ENCODE results near the gene GGTA1. TPM values are rescaled to one million over a fixed set of nuclear protein-coding genes. Genes with fewer than 3 reads are reported as not detected.
A peak's percentile ranks its signal among the peaks of the same experiment; 100 is the strongest.

Gene GGTA1
- total and polyA plus RNA-seq, 2 of the 8 experiments (the other 6 are each of a cell fraction or from before 2014, with no cell fraction given): not detected

GRCh38 chr9:121453232-121453892 lies 46.3 kb downstream of the GGTA1 start:
- H3K14ac ChIP-seq (ENCODE audit: insufficient read length): no peak overlapping the region
- ChIA-PET CTCF (ENCODE audit: partially characterized antibody) (interaction anchor here (1.0 to 3.7 kb wide), 9 partner anchors 8 to 134 kb away, joined by 3 to 23 read pairs (median 4); no protein-coding TSS in a partner anchor), POLR2A (ENCODE audit: partially characterized antibody) (interaction anchor here (1.0 kb wide), 1 partner anchor 193 kb away, joined by 3 read pairs; no protein-coding TSS in a partner anchor)
- no peak overlapping the region for H2BK120ac ChIP-seq (replicated peaks; ENCODE audit: low read depth, low read length)
- no peaks in the 10 kb centered on the region for H3K9me3 ChIP-seq (ENCODE audit: insufficient read depth in 2 of 2, low read depth in 1 of 2, low read length in 1 of 2)
- no peak overlapping the region for H2BK20ac ChIP-seq (ENCODE audit: low read length)
- H3K56ac ChIP-seq (replicated peaks; ENCODE audit: insufficient read length, low read depth, low read length): no peak overlapping the region
- no peak overlapping the region for H4K5ac ChIP-seq (ENCODE audit: insufficient read length, low read depth, low read length)
- no peaks in the 10 kb centered on the region for H3K79me2 ChIP-seq (ENCODE audit: control insufficient read depth in 1 of 2, insufficient read depth in 2 of 2, low read length in 2 of 2)
- peak overlapping the region; percentile 36; the same call in 1 of the 2 replicates for H2AFZ ChIP-seq (ENCODE audit: low read length)
- H3K27ac ChIP-seq (ENCODE audit: low read depth, low read length): no peak overlapping the region
- WGBS, 2 experiments (ENCODE audit: extremely low coverage in 1 of 2, insufficient coverage in 1 of 2, insufficient read length in 1 of 2, insufficient replicate concordance in 2 of 2, low coverage in 1 of 2, low lambda C conversion rate in 2 of 2, missing lambda C conversion rate in 1 of 2): 78% methylated on average over 9 of the region's 9 CpGs; no CpG with 5 or more reads in 1 of the 2 experiments
- H3K23me2 ChIP-seq (ENCODE audit: low read depth, low read length): no peaks in the 10 kb centered on the region
- H3K4me2 ChIP-seq (ENCODE audit: insufficient read depth in 1 of 2, low read depth in 2 of 2, low read length in 2 of 2): no peak overlapping the region
- H2BK5ac ChIP-seq (ENCODE audit: low read depth, low read length): no peak overlapping the region
- H3K9ac ChIP-seq (replicated peaks in 1 of 4; ENCODE audit: extremely low read depth in 1 of 4, low read depth in 3 of 4, low read length in 3 of 4): no peak overlapping the region; a peak in 1 of 7 replicates
- H2BK15ac ChIP-seq (ENCODE audit: low read length): no peak overlapping the region
- no peak overlapping the region for H3K4ac ChIP-seq (replicated peaks; ENCODE audit: insufficient read length, low read depth, low read length)
- H3K4me3 ChIP-seq (ENCODE audit: extremely low read depth in 1 of 4, insufficient read depth in 2 of 4, low read depth in 3 of 4, low read length in 4 of 4): no peak overlapping the region
- H4K8ac ChIP-seq (ENCODE audit: extremely low read depth, insufficient read depth, low read length): peak overlapping the region; percentile 18
- H2AK5ac ChIP-seq (ENCODE audit: low read depth, low read length): no peak overlapping the region
- H3K23ac ChIP-seq (ENCODE audit: insufficient read length): no peak overlapping the region
- H3K18ac ChIP-seq (ENCODE audit: extremely low read depth, low read length): no peak overlapping the region
- H3K79me1 ChIP-seq (ENCODE audit: low read depth, low read length): no peaks in the 10 kb centered on the region; the same call in 1 of the 2 replicates
- peaks cover 0 to 6% (median 2%) of the 10 kb centered on the region in 4 experiments; a peak in 4 of 7 replicates for H3K4me1 ChIP-seq (replicated peaks in 1 of 4; ENCODE audit: control insufficient read depth in 3 of 4, insufficient read depth in 4 of 4, low read length in 3 of 4)
- H3K27me3 ChIP-seq (replicated peaks in 1 of 4; ENCODE audit: control insufficient read depth in 3 of 4, extremely low read depth in 1 of 4, insufficient read depth in 3 of 4, low read length in 3 of 4): no peaks in the 10 kb centered on the region
- FAIRE-seq (no peak), DNase-seq (ENCODE audit: low read depth in 1 of 2, low spot score in 2 of 2) (no peak)
- H2BK12ac ChIP-seq (ENCODE audit: low read depth, low read length): no peak overlapping the region
- no peaks in the 10 kb centered on the region for H4K20me1 ChIP-seq (replicated peaks in 1 of 2; ENCODE audit: control insufficient read depth in 1 of 2, insufficient read depth in 2 of 2, low read length in 2 of 2)
- no peak overlapping the region for H4K91ac ChIP-seq (replicated peaks; ENCODE audit: insufficient read length, low read length)
- no peaks in the 10 kb centered on the region for H3K36me3 ChIP-seq (ENCODE audit: control insufficient read depth in 2 of 4, insufficient read depth in 4 of 4, low read length in 3 of 4)
- TF ChIP-seq TBP (IDR thresholded peaks at IDR 0.05; ENCODE audit: low read depth, low read length) (no peak), CTBP2 (IDR thresholded peaks at IDR 0.05; ENCODE audit: borderline replicate concordance, insufficient read depth, insufficient read length, low read length) (no peak), EGR1 (IDR thresholded peaks at IDR 0.05; ENCODE audit: borderline replicate concordance, low read depth, low read length) (no peak)

Measured in H1 (cell line).